OCI-LY1 (cell line): ENCODE data around the gene PPP1R27.

ENCODE experiments used
- H2AFZ ChIP-seq: fragments of 200-600 bp; sonication (generic), shearing (Covaris generic); 2 replicates; pipeline ENCODE4 v1.6.0; 2014; ENCODE audit warnings: antibody characterized with exemption, mild to moderate bottlenecking, low read length
- H3F3A ChIP-seq: fragments of 200-600 bp; sonication (generic), shearing (Covaris generic); 2 replicates; pipeline ENCODE4 v1.6.0; 2014; ENCODE audit warnings: mild to moderate bottlenecking, antibody characterized with exemption, low read length, moderate library complexity; ENCODE audit not compliant: insufficient read depth
- H3K27ac ChIP-seq: fragments of 200-600 bp; sonication (generic); 2 replicates; pipeline ENCODE4 v1.5.1; 2014; ENCODE audit warnings: low read length, mixed run types, mild to moderate bottlenecking, low read depth; ENCODE audit not compliant: poor library complexity, severe bottlenecking
- H3K27me3 ChIP-seq: fragments of 200-600 bp; sonication (generic); 2 replicates; pipeline ENCODE4 v1.6.0; 2014; ENCODE audit warnings: antibody characterized with exemption, mild to moderate bottlenecking, low read length, moderate library complexity; ENCODE audit not compliant: insufficient read depth
- H3K36me3 ChIP-seq: fragments of 200-600 bp; sonication (generic); 2 replicates; pipeline ENCODE4 v1.6.1; 2014; ENCODE audit warnings: mild to moderate bottlenecking, antibody characterized with exemption, low read length, moderate library complexity, mixed read lengths; ENCODE audit not compliant: insufficient read depth
- H3K4me1 ChIP-seq: fragments of 200-600 bp; sonication (generic); 2 replicates; pipeline ENCODE4 v1.5.1; 2014; ENCODE audit warnings: mild to moderate bottlenecking, low read length, moderate library complexity; ENCODE audit not compliant: insufficient read depth, severe bottlenecking
- H3K4me2 ChIP-seq: fragments of 200-600 bp; sonication (generic), shearing (Covaris generic); 2 replicates; pipeline ENCODE4 v1.6.1; 2014; ENCODE audit warnings: low read length
- H3K4me3 ChIP-seq: fragments of 200-600 bp; sonication (generic); 2 replicates; pipeline ENCODE4 v1.5.1; 2014; ENCODE audit warnings: low read length, low read depth, mild to moderate bottlenecking, mixed read lengths; ENCODE audit not compliant: poor library complexity, severe bottlenecking
- H3K79me2 ChIP-seq: fragments of 200-600 bp; shearing (Covaris generic); 2 replicates; pipeline ENCODE4 v1.6.1; 2016; ENCODE audit warnings: mixed run types, low read length, mixed read lengths; ENCODE audit not compliant: insufficient read depth
- H3K9ac ChIP-seq: fragments of 200-600 bp; sonication (generic), shearing (Covaris generic); 2 replicates; pipeline ENCODE4 v1.6.1; 2014; ENCODE audit warnings: mild to moderate bottlenecking, low read length, mixed read lengths
- H3K9me2 ChIP-seq: fragments of 200-600 bp; sonication (generic), shearing (Covaris generic); 2 replicates; pipeline ENCODE4 v1.6.1; 2014; ENCODE audit warnings: low read depth, mild to moderate bottlenecking, low read length, mixed read lengths
- H3K9me3 ChIP-seq: fragments of 200-600 bp; shearing (Covaris generic); 2 replicates; pipeline ENCODE4 v1.6.1; 2014; ENCODE audit warnings: low read length, mixed read lengths
- H4K20me1 ChIP-seq: fragments of 200-600 bp; sonication (generic), shearing (Covaris generic); 2 replicates; pipeline ENCODE4 v1.6.0; 2016; ENCODE audit warnings: mild to moderate bottlenecking, low read length; ENCODE audit not compliant: insufficient read depth
- CTCF ChIP-seq: fragments of 200-600 bp; sonication (generic), shearing (Covaris generic); IDR thresholded peaks from 2 replicates; pipeline ENCODE4 v1.5.1; 2017; ENCODE audit warnings: mild to moderate bottlenecking, antibody characterized with exemption, low read length, moderate library complexity, mixed read lengths
- EZH2 ChIP-seq: fragments of 200-600 bp; sonication (generic), shearing (Covaris generic); IDR thresholded peaks from 2 replicates; pipeline ENCODE4 v1.8.0; 2017; ENCODE audit warnings: borderline replicate concordance, mixed run types, mild to moderate bottlenecking, antibody characterized with exemption, low read length, moderate library complexity, mixed read lengths

PPP1R27 gene

DNA sequence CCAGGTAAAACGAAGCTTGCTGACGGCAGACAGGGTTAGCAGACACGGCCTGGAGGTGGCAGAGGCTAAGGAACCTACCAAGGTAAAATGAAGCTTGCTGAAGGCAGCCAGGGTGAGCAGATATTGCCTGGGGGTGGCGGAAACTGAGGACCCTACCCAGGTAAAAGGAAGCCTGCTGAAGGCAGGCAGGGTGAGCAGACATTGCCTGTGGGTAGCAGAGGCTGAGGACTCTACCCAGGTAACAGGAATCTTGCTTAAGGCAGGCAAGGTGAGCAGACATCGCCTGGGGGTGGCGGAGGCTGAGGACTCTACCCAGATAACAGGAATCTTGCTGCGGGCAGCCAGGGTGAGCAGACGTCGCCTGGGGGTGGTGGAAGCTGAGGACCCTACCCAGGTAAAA, 33.5 kb downstream of the PPP1R27 start:
- Histone ChIP-seq H3K9ac (no peak overlapping the region), H3K4me2 (no peak overlapping the region), H3K79me2 (no peaks in the 10 kb centered on the region), H3K4me1 (no peaks in the 10 kb centered on the region), H3F3A (no peaks in the 10 kb centered on the region), H3K27me3 (peaks cover 22% of the 10 kb centered on the region), H3K9me2 (no peaks in the 10 kb centered on the region), H4K20me1 (no peaks in the 10 kb centered on the region), H3K4me3 (no peak overlapping the region), H3K9me3 (no peaks in the 10 kb centered on the region; the same call in 1 of the 2 replicates), H3K36me3 (no peaks in the 10 kb centered on the region), H2AFZ (no peak overlapping the region), H3K27ac (no peak overlapping the region)
- TF ChIP-seq EZH2 (no peak), CTCF (no peak)

DNA sequence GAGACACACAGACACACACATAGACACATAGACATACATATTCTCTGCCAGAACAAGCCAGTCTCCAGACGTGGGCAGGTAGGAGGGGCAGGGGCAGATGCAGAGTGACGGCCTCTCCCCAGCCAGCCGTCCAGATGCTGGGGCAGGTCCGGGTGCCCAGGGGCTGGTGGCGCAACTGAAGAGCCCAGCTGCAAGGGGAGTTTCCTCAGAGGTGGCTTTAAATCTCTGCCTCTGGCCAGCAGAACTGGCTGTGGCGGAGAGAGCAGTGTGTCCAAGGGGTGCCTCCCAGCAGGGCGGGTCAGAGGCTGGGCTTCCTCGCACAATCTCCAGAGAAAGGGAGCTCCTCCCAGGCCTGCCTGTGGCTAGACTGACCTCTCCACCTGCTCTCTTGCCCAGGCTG, 40.3 kb downstream of the PPP1R27 start:
- H3K4me3 ChIP-seq = no peak overlapping the region
- H3K36me3 ChIP-seq = no peaks in the 10 kb centered on the region
- H3K27ac ChIP-seq = no peak overlapping the region
- H3K4me1 ChIP-seq = no peaks in the 10 kb centered on the region
- H3K4me2 ChIP-seq = no peak overlapping the region
- no peaks in the 10 kb centered on the region for H3K79me2 ChIP-seq
- no peak overlapping the region for H2AFZ ChIP-seq
- H3K9ac ChIP-seq = no peak overlapping the region
- TF ChIP-seq EZH2 (no peak), CTCF (no peak)
- no peaks in the 10 kb centered on the region for H3F3A ChIP-seq
- no peaks in the 10 kb centered on the region; the same call in 1 of the 2 replicates for H3K27me3 ChIP-seq
- H3K9me2 ChIP-seq = no peaks in the 10 kb centered on the region
- H3K9me3 ChIP-seq = no peaks in the 10 kb centered on the region
- H4K20me1 ChIP-seq = no peaks in the 10 kb centered on the region

DNA sequence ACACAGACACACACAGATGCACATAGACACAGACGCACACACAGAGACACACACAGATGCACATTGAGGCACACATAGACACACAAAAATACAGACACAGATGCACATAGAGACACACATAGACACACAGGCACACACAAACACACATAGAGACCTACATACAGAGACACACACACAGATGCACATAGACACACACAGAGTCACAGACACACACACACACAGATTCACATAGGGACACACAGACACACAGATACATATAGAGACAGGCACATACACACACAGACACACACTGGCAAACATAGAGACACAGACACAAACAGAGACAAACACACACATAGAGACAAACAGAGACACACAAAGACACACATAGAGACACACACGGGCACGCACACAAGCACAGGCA, 40.8 kb downstream of the PPP1R27 start:
- H4K20me1 ChIP-seq = no peaks in the 10 kb centered on the region
- no peaks in the 10 kb centered on the region for H3K4me1 ChIP-seq
- no peaks in the 10 kb centered on the region for H3F3A ChIP-seq
- no peaks in the 10 kb centered on the region for H3K9me2 ChIP-seq
- no peaks in the 10 kb centered on the region for H3K36me3 ChIP-seq
- H2AFZ ChIP-seq = no peak overlapping the region
- H3K9ac ChIP-seq = no peak overlapping the region
- H3K27ac ChIP-seq = no peak overlapping the region
- H3K79me2 ChIP-seq = no peaks in the 10 kb centered on the region
- H3K9me3 ChIP-seq = no peaks in the 10 kb centered on the region
- no peak overlapping the region for H3K4me2 ChIP-seq
- TF ChIP-seq CTCF (no peak), EZH2 (no peak)
- H3K27me3 ChIP-seq = no peaks in the 10 kb centered on the region
- H3K4me3 ChIP-seq = no peak overlapping the region
